HG03095 (cell line): ENCODE data around the gene MYLK2.
"Not testable (repeated sequence)": the region's sequence is repeated elsewhere in the genome, so short reads cannot be mapped to it uniquely, and the experiment has no call there.

Experiments
- ATAC-seq: cut with Tn5 transposase; IDR thresholded peaks from one replicate; pipeline ENCODE4 v1.9.1; 2021; ENCODE audit warnings: moderate library complexity; ENCODE audit not compliant: unreplicated experiment

MYLK2 gene

GRCh38 chr20:31815408-31816188 is 3.6 kb upstream of the MYLK2 start:
- no peak for ATAC-seq

DNA sequence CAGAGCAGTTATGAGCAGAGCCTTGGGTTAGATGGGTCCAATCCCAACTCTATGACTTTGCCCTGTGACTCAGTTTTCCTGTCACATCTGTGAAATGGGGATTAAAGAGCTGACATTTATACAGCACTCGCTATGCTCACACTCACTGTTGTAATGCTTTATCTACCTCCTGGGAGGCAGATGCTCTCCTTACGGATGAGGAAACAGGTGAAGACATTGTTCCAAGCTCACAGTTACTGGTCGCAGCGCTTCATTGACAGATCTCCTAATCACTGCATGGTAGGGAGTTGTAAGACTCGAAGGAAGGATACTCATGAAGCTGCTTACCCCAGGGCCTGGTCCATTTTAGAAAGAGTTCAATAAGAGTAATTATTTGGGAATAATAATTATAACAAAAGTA is 2.9 kb upstream of the MYLK2 start:
- no peak for ATAC-seq

DNA sequence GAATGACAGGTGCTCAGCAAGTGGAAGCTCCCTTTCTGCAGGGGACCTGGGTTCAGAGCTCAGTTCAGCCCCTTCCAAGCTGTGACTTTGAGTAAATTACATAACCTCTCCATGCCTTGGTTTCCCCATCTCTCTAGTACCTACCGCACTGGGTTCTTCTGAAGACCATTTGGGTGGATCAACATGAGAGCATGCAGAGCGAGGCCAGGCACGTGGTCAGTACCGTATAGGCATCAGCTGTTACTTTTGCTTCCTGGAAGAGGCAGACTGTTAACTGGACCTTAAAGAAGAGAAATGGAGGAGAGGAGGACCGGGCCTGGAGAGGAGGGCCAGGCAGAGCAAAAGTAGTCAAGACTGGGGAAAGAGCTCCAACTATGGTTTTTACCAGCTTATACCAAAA is 1.7 kb upstream of the MYLK2 start:
- no peak for ATAC-seq

GRCh38 chr20:31818376-31818908 is 714 bp upstream of the MYLK2 start:
- ATAC-seq: no peak

- no peak for ATAC-seq
Observed at GRCh38 chr20:31820228-31820627, 1.1 kb downstream of the MYLK2 start.

DNA sequence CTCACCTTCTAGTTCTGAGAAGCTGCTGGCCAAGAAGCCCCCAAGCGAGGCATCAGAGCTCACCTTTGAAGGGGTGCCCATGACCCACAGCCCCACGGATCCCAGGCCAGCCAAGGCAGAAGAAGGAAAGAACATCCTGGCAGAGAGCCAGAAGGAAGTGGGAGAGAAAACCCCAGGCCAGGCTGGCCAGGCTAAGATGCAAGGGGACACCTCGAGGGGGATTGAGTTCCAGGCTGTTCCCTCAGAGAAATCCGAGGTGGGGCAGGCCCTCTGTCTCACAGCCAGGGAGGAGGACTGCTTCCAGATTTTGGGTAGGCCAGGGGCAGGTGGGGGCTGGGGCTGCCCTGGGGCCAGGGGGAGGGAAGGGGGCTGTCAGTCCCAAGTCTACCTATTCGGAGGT is 2.3 kb downstream of the MYLK2 start:
- no peak for ATAC-seq

GRCh38 chr20:31822421-31823330 is 3.5 kb downstream of the MYLK2 start:
- no peak for ATAC-seq

GRCh38 chr20:31823360-31824124 is 4.4 kb downstream of the MYLK2 start:
- no peak for ATAC-seq

- ATAC-seq: no peak
Observed at GRCh38 chr20:31824125-31824485, 4.9 kb downstream of the MYLK2 start.

- ATAC-seq: no peak
Observed at GRCh38 chr20:31824554-31825313, 5.6 kb downstream of the MYLK2 start.

DNA sequence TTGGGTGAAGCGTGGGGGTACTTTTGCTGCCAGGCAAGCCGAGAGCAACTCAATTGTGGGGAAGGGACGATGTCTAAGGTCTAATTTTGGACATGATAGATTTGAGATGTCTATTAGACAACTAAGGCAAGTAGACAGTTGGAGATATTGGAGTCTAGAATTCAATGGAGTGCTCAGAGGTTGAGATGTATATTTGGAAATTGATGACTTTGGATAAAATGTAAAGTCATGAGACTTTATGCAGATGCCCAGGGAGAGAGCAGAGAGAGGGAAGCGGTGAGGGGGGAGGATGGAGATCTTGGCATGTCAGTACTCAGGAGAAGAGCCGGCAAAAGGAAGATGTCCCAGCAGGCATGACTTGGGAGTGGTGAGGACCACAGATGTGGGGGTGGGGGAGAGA is 6.9 kb downstream of the MYLK2 start:
- ATAC-seq: no peak

GRCh38 chr20:31827059-31827458 is 7.9 kb downstream of the MYLK2 start:
- no peak for ATAC-seq

GRCh38 chr20:31828016-31828415 is 8.9 kb downstream of the MYLK2 start:
- not testable (repeated sequence) for ATAC-seq

- ATAC-seq: no peak
Observed at GRCh38 chr20:31829731-31830130, 10.6 kb downstream of the MYLK2 start.

GRCh38 chr20:31830406-31830981 is 11.3 kb downstream of the MYLK2 start:
- no peak for ATAC-seq

DNA sequence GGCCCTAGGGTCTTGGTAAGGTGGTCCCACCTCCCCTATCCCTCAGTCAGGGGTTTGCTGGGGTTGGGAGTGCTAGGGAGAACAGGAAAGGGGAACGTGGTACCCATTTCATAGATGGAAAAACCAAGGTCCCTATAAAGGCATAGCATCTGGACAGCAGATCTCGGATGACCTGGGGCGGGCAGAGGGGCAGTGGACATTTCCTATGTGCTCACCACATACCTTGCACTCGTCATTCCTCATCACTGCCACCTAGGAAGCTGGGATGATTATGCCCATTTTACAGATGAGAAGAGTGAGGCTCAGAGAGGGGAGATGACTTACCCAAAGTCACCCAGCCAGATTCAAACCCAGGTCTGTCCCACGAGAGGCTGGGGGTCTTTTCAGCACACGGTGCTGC is 12.1 kb downstream of the MYLK2 start:
- no peak for ATAC-seq

DNA sequence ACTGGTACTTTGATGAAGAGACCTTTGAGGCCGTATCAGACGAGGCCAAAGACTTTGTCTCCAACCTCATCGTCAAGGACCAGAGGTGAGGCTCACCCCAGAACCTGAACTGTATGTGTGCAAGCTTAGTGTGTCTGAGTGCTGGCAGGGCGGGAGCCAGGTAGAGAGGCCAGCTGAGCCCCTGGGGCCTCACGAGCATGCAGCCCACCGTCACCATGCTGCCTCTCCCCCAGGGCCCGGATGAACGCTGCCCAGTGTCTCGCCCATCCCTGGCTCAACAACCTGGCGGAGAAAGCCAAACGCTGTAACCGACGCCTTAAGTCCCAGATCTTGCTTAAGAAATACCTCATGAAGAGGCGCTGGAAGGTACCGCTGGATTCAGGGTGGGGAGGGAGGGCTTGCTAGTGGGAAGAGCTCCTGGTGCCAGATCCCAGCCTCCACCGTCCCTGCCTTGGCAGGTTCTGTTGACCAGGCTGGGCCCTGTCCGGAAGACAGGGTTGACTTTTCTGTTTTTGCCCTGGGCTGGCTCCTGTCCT is 12.7 kb downstream of the MYLK2 start:
- ATAC-seq: no peak

DNA sequence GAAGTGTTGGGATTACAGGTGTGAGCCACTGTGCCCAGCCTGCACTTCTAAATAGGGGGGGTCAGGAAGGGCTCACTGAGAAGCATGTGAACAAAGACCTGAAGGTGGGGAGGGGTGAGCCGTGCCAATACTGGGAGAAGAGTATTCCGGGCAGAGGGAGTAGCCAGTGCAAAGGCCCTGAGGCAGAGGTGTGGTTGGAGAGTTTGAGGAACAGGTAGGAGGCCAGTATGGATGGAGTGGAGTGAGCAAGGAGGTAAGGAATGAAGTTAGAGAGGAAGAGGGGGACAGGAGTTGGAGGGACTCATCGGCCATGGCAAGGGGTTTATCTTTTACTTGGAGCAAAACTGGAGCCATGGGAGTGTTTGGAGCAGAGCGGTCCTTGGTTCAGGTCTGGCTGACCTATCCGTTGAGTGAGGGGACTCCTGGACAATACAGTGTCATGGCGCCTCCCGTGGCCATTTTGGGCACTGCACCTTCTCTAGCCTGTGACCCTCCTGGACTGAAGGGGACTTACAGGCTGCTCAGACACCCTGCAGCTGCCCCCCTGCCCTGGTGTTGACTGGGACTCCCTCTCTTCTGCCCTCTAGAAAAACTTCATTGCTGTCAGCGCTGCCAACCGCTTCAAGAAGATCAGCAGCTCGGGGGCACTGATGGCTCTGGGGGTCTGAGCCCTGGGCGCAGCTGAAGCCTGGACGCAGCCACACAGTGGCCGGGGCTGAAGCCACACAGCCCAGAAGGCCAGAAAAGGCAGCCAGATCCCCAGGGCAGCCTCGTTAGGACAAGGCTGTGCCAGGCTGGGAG is 14.2 kb downstream of the MYLK2 start:
- no peak for ATAC-seq

DNA sequence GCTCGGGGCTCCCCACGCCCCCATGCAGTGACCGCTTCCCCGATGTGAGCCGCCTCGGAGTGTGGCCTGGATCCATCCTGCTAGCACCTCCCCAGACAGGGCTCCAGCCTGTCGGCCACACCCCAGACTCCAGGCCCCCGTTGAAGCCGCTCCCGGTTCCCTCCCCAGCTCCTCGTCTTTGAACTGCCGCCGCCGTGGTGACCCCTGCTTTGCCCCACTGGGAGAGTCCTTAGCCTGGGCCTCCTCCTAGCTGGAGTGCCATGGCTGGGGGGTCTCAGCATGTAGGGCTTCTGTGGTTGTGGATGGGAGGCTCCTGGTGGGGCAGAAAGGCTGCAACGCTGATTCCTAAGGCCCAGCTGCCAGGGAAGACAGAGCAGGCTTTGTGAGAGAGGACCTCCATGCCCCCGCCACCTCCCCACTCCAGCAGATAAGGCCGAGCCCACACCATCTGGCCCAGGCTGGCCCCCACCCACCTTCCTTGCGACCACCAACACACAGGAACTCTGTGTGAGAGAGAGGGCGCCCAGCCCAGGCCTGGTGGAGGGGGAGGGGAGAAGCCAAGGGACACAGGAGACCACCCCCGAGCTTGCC is 14.9 kb downstream of the MYLK2 start:
- ATAC-seq: no peak
